RCC 7860 (cell line): ENCODE measurements around the gene MEMO1.
"Not testable (repeated sequence)": the region's sequence is repeated elsewhere in the genome, so short reads cannot be mapped to it uniquely, and the experiment has no call there.

Source experiments
- DNase-seq: peaks from one replicate; pipeline ENCODE4 v3.0.0-alpha.2; 2015; ENCODE audit warnings: low spot score
- FAIRE-seq: peaks from 2 replicates; lab custom pipeline; 2012; peaks lifted over from hg19 to GRCh38; lab: Jason Lieb, UNC

Gene MEMO1

DNA sequence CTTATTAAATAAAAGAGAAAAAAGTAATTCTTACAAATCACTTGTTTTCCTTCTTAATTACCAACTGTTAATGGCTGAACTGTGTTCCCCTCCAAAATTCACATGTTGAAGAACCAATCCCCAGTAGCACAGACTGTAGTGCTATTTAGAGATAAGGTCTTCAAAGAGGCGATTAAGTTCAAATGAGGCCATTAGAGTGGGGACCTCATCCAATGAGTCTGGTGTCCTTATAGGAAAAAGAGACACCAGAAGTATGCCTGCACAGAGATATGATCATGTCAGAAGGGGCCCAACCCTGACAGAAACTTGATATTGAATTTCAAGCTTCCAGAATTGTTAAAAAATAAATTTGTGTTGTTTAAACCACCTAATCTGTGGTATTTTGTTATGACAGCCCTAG lies 89.8 kb downstream of the MEMO1 start:
- FAIRE-seq (no peak), DNase-seq (no peak)

GRCh38 chr2:31919499-31919898 lies 91.3 kb downstream of the MEMO1 start:
- DNase-seq (no peak), FAIRE-seq (no peak)

DNA sequence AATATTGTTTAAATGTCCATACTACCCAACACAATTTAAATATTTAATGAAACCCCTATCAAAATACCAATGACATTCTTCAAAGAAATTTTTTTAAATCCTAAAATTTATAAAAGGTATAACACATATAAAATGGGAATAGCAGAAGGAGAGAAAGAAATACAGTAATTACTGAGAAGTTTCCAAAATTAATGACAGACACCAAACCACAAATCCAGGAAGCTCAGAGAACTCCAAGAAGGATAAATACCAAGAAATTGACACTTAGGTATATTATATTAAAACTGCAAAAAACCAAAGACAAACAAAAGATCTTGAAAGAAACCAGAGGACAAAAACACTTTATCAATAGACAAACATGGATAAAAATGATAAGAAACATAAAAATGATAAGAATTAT lies 101.1 kb downstream of the MEMO1 start:
- peak; percentile 20 for FAIRE-seq

GRCh38 chr2:31907491-31907890 lies 103.3 kb downstream of the MEMO1 start:
- FAIRE-seq = not testable (repeated sequence)

More for the DNA sequence above, 101.1 kb downstream of the MEMO1 start:
- no peak for DNase-seq

DNA sequence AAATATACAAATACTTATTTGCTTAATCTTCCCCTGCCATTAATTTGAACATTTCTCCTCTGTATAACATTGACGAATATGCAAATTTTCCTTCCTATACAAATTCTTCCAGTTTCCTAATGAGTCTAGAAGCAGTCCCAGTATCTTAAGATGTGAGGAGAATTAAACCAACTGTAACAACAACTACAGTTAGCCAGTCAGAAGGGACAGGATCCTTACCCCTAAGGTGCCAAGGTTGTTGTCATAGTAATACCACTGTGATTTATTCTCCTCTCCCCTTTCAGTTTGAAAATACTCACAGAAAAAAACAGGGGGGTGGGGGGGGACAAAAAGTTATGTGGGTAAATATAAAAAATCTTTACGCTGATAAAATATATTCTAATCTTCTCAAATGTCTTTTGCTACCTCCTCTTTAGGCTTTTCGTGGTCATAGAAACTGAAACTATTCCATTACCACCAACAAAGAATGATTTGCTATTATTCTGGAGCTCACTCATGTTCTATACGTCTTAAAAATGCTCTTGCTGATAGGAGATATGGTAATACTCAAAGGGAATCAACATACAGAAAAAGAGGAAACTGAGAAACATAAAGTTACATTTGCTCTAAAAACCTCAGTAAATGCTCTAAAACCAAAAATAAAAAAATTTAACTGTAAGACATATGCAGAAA lies 107.6 kb downstream of the MEMO1 start:
- FAIRE-seq (no peak), DNase-seq (no peak)

More at GRCh38 chr2:31907491-31907890, 103.3 kb downstream of the MEMO1 start:
- not testable (repeated sequence) for DNase-seq

DNA sequence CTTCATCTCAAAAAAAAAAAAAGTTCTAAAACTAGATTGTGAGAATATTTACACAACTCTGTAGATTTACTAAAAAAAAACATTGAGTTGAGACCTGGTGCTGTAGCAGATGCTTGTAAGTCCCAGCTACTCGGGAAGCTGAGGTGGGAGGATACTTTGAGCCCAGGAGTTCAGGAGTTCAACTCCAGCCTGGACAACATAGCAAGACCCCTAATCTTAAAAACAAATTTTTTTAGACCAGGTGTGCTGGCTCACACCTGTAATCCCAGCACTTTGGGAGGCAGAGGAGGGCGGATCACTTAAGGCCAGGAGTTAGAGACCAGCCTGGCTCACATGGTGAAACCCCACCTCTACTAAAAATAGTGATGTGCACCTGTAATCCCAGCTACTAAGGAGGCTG lies 108.9 kb downstream of the MEMO1 start:
- no peak for FAIRE-seq
- DNase-seq = no peak

- DNase-seq, FAIRE-seq: not testable (repeated sequence)
These were observed 110.7 kb downstream of the MEMO1 start for GRCh38 chr2:31900156-31900555.

GRCh38 chr2:31898346-31898745 lies 112.5 kb downstream of the MEMO1 start:
- not testable (repeated sequence) for DNase-seq, FAIRE-seq

DNA sequence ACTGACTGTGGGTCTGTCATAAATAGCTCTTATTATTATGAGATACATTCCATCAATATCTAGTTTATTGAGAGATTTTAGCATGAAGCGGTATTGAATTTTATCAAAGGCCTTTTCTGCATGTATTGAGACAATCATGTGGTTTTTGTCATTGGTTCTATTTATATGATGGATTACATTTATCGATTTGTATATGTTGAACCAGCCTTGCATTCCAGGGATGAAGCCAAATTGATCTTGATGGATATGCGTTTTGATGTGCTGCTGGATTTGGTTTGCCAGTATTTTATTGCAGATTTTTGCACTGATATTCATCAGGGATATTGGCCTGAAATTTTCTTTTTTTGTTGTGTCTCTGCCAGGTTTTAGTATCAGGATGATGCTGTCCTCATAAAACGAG lies 113.5 kb downstream of the MEMO1 start:
- not testable (repeated sequence) for FAIRE-seq, DNase-seq

GRCh38 chr2:31896293-31896692 lies 114.5 kb downstream of the MEMO1 start:
- FAIRE-seq = no peak

DNA sequence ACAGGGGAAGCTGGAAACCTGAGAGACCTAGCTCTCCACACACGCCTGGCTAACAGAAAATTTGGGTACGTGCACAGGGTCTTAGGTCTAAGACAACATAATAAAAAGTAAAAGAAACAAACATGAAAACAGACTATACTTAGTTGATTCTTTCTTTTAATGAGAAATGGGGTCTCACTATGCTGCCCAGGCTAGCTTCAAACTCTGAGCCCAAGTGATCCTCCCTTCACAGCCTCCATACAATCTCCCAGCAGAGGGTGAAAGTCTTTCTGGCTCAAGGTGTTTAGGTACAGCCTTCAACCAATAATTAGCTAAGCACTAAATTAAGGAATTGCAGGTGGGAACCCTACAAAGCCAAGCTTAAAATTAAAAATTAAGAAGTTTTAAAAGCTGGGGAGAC lies 116.2 kb downstream of the MEMO1 start:
- no peak for FAIRE-seq
- no peak for DNase-seq

More at GRCh38 chr2:31896293-31896692, 114.5 kb downstream of the MEMO1 start:
- DNase-seq = no peak

- no peak for FAIRE-seq
These were observed 117.7 kb downstream of the MEMO1 start for GRCh38 chr2:31893094-31893493.

DNA sequence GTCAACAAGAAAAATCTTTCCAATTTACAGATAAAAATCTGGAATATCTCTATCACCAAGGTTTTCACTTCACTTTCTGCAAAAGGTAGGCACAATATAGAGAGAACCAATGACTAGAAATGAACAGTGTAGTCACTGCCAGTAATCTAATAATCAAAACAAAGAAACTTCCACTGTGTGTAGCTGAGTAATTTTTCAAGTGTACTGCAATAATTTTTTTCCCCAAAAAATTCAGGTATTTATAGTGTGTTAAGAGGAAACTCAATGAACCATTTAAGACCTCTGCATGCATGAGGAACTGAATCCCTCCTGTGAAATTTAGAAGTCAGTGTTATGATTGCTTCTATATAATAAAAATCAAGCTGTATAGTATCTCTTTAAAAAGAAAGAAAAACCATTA lies 121.8 kb downstream of the MEMO1 start:
- DNase-seq = no peak
- FAIRE-seq = no peak

More at GRCh38 chr2:31893094-31893493, 117.7 kb downstream of the MEMO1 start:
- no peak for DNase-seq

GRCh38 chr2:31888550-31888949 lies 122.3 kb downstream of the MEMO1 start:
- DNase-seq = no peak
- FAIRE-seq = no peak

DNA sequence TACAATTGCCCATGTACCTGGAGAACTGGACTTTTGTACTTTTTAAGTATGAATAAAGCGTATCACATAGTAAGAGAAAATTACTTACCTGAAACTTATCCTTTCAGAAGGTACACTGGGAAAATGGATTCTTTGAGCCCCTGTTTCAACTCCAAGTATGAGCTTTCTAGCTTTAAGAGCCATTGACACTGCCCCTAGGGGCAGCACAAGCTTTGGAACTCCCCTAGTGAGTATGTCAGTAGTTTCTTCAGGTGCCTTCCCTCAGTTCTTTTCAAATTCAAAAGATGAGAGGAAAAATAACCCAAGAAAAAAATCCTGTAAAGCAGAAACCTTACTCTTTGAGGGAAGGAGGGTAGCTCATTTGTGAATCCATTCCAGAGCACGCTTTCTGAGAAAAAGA lies 124.1 kb downstream of the MEMO1 start:
- no peak for FAIRE-seq
- DNase-seq = no peak

DNA sequence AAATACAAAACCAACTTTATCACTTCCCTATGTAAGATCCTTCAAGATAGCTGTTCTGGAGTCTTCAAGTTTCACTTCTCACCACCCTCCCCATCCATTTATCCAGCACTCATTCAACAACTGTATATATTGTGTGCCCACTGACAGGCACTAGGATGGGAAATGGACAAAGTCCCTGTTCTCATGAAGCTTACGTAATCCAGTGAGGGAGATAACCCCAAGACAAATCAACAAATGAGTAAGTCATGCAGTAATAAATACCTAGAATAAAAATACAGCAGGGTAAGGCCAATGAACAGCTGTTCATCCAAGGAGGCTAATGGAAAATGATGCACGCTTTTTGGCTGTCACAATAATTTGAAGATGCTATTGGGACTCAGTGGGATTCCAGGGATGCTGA lies 133.8 kb downstream of the MEMO1 start:
- FAIRE-seq (no peak), DNase-seq (no peak)

- FAIRE-seq = no peak
These were observed 136.7 kb downstream of the MEMO1 start for GRCh38 chr2:31874071-31874470.

GRCh38 chr2:31865215-31865614 lies 145.6 kb downstream of the MEMO1 start:
- DNase-seq = no peak
- FAIRE-seq = no peak

More at GRCh38 chr2:31874071-31874470, 136.7 kb downstream of the MEMO1 start:
- no peak for DNase-seq

GRCh38 chr2:31863867-31864266 lies 146.9 kb downstream of the MEMO1 start:
- FAIRE-seq (no peak), DNase-seq (no peak)

DNA sequence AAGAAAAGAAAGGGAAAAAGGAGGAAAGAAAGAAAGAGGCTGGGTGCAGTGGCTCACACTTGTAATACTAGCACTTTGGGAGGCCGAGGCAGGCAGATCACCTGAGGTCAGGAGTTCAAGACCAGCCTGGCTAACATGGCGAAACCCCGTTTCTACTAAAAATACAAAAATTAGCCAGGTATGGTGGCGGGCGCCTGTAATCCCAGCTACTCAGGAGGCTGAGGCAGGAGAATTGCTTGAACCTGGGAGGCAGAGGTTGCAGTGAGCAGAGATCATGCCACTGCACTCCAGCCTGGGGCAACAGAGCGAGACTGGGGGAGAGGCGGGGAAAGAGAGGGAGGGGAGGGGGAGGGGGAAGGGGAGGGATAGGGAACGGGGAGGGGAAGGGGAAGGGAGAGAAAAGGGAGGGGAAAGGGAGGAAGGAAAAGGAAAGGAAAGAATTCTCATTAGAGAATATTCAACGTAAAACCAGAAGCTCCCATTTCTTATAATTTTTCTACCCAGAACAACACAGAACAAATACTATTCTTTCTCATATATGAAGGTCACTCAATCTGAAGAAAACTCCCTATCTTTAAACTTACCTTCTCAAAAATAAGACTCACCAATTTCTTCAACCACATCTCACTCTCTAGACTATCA lies 147.7 kb downstream of the MEMO1 start:
- FAIRE-seq = not testable (repeated sequence)

DNA sequence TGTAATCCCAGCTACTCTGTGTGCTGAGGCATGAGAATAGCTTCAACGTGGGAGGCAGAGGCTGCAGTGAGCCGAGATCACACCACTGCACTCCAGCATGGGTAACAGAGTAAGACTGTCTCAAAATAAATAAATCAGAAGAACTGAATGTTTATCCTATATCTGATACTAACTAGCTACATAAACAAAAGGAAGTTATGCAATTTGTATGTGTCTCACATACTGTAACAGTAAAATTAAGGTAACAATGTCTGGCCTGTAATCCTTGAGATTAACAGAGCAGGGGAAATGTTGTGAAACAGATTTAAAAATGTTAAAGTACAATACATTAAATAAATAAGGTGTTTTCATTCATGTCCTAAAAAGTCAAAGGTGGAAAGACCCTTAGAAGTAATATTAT lies 150.8 kb downstream of the MEMO1 start:
- FAIRE-seq = no peak
- DNase-seq = no peak

More for the DNA sequence above, 147.7 kb downstream of the MEMO1 start:
- DNase-seq = not testable (repeated sequence)

- FAIRE-seq (no peak), DNase-seq (no peak)
These were observed 157.3 kb downstream of the MEMO1 start for GRCh38 chr2:31853521-31853920.
